HepG2 (cell line): Measurements from ENCODE around the gene PLCB1. TPM values are rescaled to one million over a fixed set of nuclear protein-coding genes. Genes with fewer than 3 reads are reported as not detected.
A peak's percentile ranks its signal among the peaks of the same experiment; 100 is the strongest.

Source experiments
- CENPT ChIP-seq: sonication (generic); formaldehyde crosslinking; IDR thresholded peaks from 2 replicates; pipeline ENCODE4 v1.8.0; 2022; ENCODE audit warnings: low read depth, mild to moderate bottlenecking, moderate library complexity, missing genetic modification reagents
- ELF3 ChIP-seq: IDR thresholded peaks from 2 replicates; pipeline ENCODE4 v1.6.1; 2016; ENCODE audit warnings: missing genetic modification reagents, missing compliant biosample characterization
- ERF ChIP-seq: IDR thresholded peaks from 2 replicates; pipeline ENCODE4 v1.6.1; 2018; ENCODE audit warnings: missing biosample characterization, missing genetic modification reagents
- FOSL1 ChIP-seq: sonication (generic); formaldehyde crosslinking; IDR thresholded peaks from 2 replicates; pipeline ENCODE4 v1.9.0; 2021; ENCODE audit warnings: missing genetic modification reagents, borderline replicate concordance
- FOSL2 ChIP-seq: sonication (generic); formaldehyde crosslinking; IDR thresholded peaks from 2 replicates; pipeline ENCODE4 v1.4.0; 2020; ENCODE audit warnings: missing genetic modification reagents
- FOXP4 ChIP-seq: sonication (generic); formaldehyde crosslinking; IDR thresholded peaks from 2 replicates; pipeline ENCODE4 v1.4.0; 2020; ENCODE audit warnings: missing genetic modification reagents
- HINFP ChIP-seq: sonication (generic); formaldehyde crosslinking; IDR thresholded peaks from 2 replicates; pipeline ENCODE4 v1.4.0; 2020; ENCODE audit warnings: low read depth, mild to moderate bottlenecking, missing genetic modification reagents
- IKZF4 ChIP-seq: sonication (generic); formaldehyde crosslinking; IDR thresholded peaks from 2 replicates; pipeline ENCODE4 v1.5.1; 2020; ENCODE audit warnings: borderline replicate concordance, mild to moderate bottlenecking, low read depth, missing genetic modification reagents; ENCODE audit errors: not compliant biosample characterization
- JUN ChIP-seq: sonication (generic); formaldehyde crosslinking; IDR thresholded peaks from 2 replicates; pipeline ENCODE4 v1.4.0; 2020; ENCODE audit warnings: mild to moderate bottlenecking, missing genetic modification reagents
- JUNB ChIP-seq: sonication (generic); formaldehyde crosslinking; IDR thresholded peaks from 2 replicates; pipeline ENCODE4 v1.8.0; 2022; ENCODE audit warnings: missing genetic modification reagents, mild to moderate bottlenecking, borderline replicate concordance
- JUND ChIP-seq: sonication (generic); formaldehyde crosslinking; IDR thresholded peaks from 2 replicates; pipeline ENCODE4 v1.8.0; 2022; ENCODE audit warnings: mild to moderate bottlenecking, missing genetic modification reagents
- KLF11 ChIP-seq: IDR thresholded peaks from 2 replicates; pipeline ENCODE4 v1.6.1; 2016; ENCODE audit warnings: missing compliant biosample characterization
- MED13 ChIP-seq: sonication (generic); formaldehyde crosslinking; IDR thresholded peaks from 2 replicates; pipeline ENCODE4 v1.5.0; 2020; ENCODE audit warnings: missing genetic modification reagents
- PHF5A ChIP-seq: IDR thresholded peaks from one replicate; pipeline ENCODE4 v1.6.1; 2018; ENCODE audit warnings: low read depth, missing genetic modification reagents; ENCODE audit not compliant: unreplicated experiment
- RBAK ChIP-seq: sonication (generic); formaldehyde crosslinking; IDR thresholded peaks from 2 replicates; pipeline ENCODE4 v1.5.1; 2020; ENCODE audit warnings: mild to moderate bottlenecking, missing genetic modification reagents
- THAP8 ChIP-seq: sonication (generic); formaldehyde crosslinking; IDR thresholded peaks from 2 replicates; pipeline ENCODE4 v1.5.1; 2020; ENCODE audit warnings: missing genetic modification reagents, mild to moderate bottlenecking, borderline replicate concordance
- ZBTB20 ChIP-seq: sonication (generic); formaldehyde crosslinking; IDR thresholded peaks from 2 replicates; pipeline ENCODE4 v1.8.1; 2023; ENCODE audit warnings: missing genetic modification reagents, low read depth, mild to moderate bottlenecking, borderline replicate concordance
- ZMAT5 ChIP-seq: sonication (generic); formaldehyde crosslinking; IDR thresholded peaks from 2 replicates; pipeline ENCODE4 v1.5.0; 2020; ENCODE audit warnings: mild to moderate bottlenecking, low read depth, missing genetic modification reagents, borderline replicate concordance
- ZNF274 ChIP-seq: sonication (generic); formaldehyde crosslinking; IDR thresholded peaks from 2 replicates; pipeline ENCODE4 v1.5.1; 2020; ENCODE audit warnings: mild to moderate bottlenecking, missing genetic modification reagents
- ZNF292 ChIP-seq: sonication (generic); formaldehyde crosslinking; IDR thresholded peaks from 2 replicates; pipeline ENCODE4 v1.8.1; 2022; ENCODE audit warnings: mild to moderate bottlenecking, low read depth, missing genetic modification reagents, borderline replicate concordance
- ZNF331 ChIP-seq: sonication (generic); formaldehyde crosslinking; IDR thresholded peaks from 2 replicates; pipeline ENCODE4 v1.4.0; 2020; ENCODE audit warnings: missing genetic modification reagents
- ZNF431 ChIP-seq: sonication (generic); formaldehyde crosslinking; IDR thresholded peaks from 2 replicates; pipeline ENCODE4 v1.9.0; 2022; ENCODE audit warnings: missing genetic modification reagents, low read depth, mild to moderate bottlenecking, borderline replicate concordance
- ZNF44 ChIP-seq: sonication (generic); formaldehyde crosslinking; IDR thresholded peaks from 2 replicates; pipeline ENCODE4 v1.5.1; 2020; ENCODE audit warnings: mild to moderate bottlenecking, missing genetic modification reagents
- ZNF557 ChIP-seq: sonication (generic); formaldehyde crosslinking; IDR thresholded peaks from 2 replicates; pipeline ENCODE4 v1.4.0; 2020; ENCODE audit warnings: missing genetic modification reagents
- ZNF614 ChIP-seq: IDR thresholded peaks from 2 replicates; pipeline ENCODE4 v1.6.1; 2018; ENCODE audit warnings: missing biosample characterization, missing genetic modification reagents, inconsistent platforms, borderline replicate concordance
- polyA plus RNA-seq, 8 experiments: library from polyadenylated mRNA; depleted of rRNA in 3 of 8; stranded (reverse) in 7 of 8; unstranded in 1 of 8; fragments of >200 nt; fragmentation: Illumina TruSeq in 4 of 8; extraction: Trizol in 4 of 8; gene quantifications; 2 replicates each; pipeline versions ENCODE4 v1.2.1 to v1.2.3, GENCODE V29; 2011 to 2016; ENCODE audit warnings: low read depth in 4 of 8, missing spikeins in 1 of 8, mixed read lengths in 1 of 8; ENCODE audit not compliant: insufficient read depth in 1 of 8
- total RNA-seq, 5 experiments: library from RNA; depleted of rRNA; stranded (reverse); fragments of >200 nt; fragmentation: Illumina TruSeq; extraction: Trizol; gene quantifications; 2 replicates each; pipeline ENCODE4 v1.2.3, GENCODE V29; 2016; ENCODE audit warnings: low read depth in 1 of 5

PLCB1 gene
- total and polyA plus RNA-seq, 2 of the 13 experiments (the other 11 are each of a cell fraction or from before 2014, with no cell fraction given), result 42.4 to 55.9 TPM

GRCh38 chr20:8331740-8332412 is 199.8 kb downstream of the PLCB1 start (continued):
- no peak for TF ChIP-seq THAP8
- no peak for TF ChIP-seq MED13
- TF ChIP-seq FOXP4 (CRISPR knock-in tag), result peak; percentile 70; the same call in 1 of the 2 replicates
- TF ChIP-seq IKZF4, result no peak
- no peak for TF ChIP-seq CENPT
- TF ChIP-seq ELF3 (CRISPR knock-in tag), result peak; percentile 59
- peak; percentile 61 for TF ChIP-seq PHF5A (CRISPR knock-in tag)
- 0 out of 2 replicates have a peak, but pooled peaks have one; percentile 50 for TF ChIP-seq ERF (CRISPR knock-in tag)
- no peak for TF ChIP-seq ZNF431 (CRISPR knock-in tag)
- peak; percentile 80 for TF ChIP-seq ZNF292
- no peak for TF ChIP-seq HINFP (CRISPR knock-in tag)
- no peak for TF ChIP-seq RBAK
- TF ChIP-seq ZNF274 (CRISPR knock-in tag), result no peak
- peak; percentile 85 for TF ChIP-seq FOSL1 (CRISPR knock-in tag)
- TF ChIP-seq ZBTB20, result no peak; the same call in 1 of the 2 replicates
- peak; percentile 99 for TF ChIP-seq FOSL2 (CRISPR knock-in tag)
- no peak for TF ChIP-seq ZNF44
- peak; percentile 57; the same call in 1 of the 2 replicates for TF ChIP-seq ZNF614 (CRISPR knock-in tag)
- TF ChIP-seq ZNF331, result peak; percentile 62; the same call in 1 of the 2 replicates
- TF ChIP-seq JUN, result peak; percentile 37; the same call in 1 of the 2 replicates
- TF ChIP-seq ZNF557 (CRISPR knock-in tag), result no peak
- 0 out of 2 replicates have a peak, but pooled peaks have one; percentile 22 for TF ChIP-seq KLF11 (CRISPR knock-in tag)
- no peak for TF ChIP-seq ZMAT5 (CRISPR knock-in tag)
- peak; percentile 83; the same call in 1 of the 2 replicates for TF ChIP-seq JUNB (CRISPR knock-in tag)
- peak; percentile 84 for TF ChIP-seq JUND
